A549 (cell line): ENCODE data around the gene SLC28A3. TPM values are rescaled to one million over a fixed set of nuclear protein-coding genes. Genes with fewer than 3 reads are reported as not detected.

Experiments used
- ATAC-seq, 2 experiments: fragments of 200-7000 bp in 1 of 2; fragments of >200 bp in 1 of 2; cut with Nextera tagmentation in 1 of 2; cut with Tn5 transposase in 1 of 2; 3 replicates each; pipeline versions ENCODE4 v1.8.0 to v1.9.1; 2018 to 2020; ENCODE audit warnings: mild to moderate bottlenecking in 1 of 2, moderate library complexity in 1 of 2
- CTCF ChIA-PET: fragments of 300-600 bp; sonication (Branson Sonifier 250); formaldehyde crosslinking; extraction: SDS; loops from one replicate; lab custom pipeline; 2021; ENCODE audit warnings: antibody characterized with exemption, inconsistent platforms; lab: Yijun Ruan, JAX
- POLR2A ChIA-PET: fragments of 350-600 bp; formaldehyde crosslinking; extraction: SDS; loops from one replicate; lab custom pipeline; 2021; ENCODE audit warnings: antibody characterized with exemption, inconsistent platforms; lab: Yijun Ruan, JAX
- DNase-seq, 2 experiments: peaks; one replicate each; pipeline versions ENCODE4 v3.0.0 to v3.0.0-alpha.2; 2011 to 2016; ENCODE audit warnings: low read depth in 1 of 2, low spot score in 1 of 2
- FAIRE-seq: peaks from 2 replicates; lab custom pipeline; 2011; peaks lifted over from hg19 to GRCh38; lab: Jason Lieb, UNC
- H3K27ac ChIP-seq, 2 experiments: fragments of >200 bp; sonication (Bioruptor Twin); formaldehyde crosslinking; 3 replicates each; pipeline ENCODE4 v1.5.1; 2016 to 2017
- H3K4me1 ChIP-seq: fragments of >200 bp; sonication (Bioruptor Twin); formaldehyde crosslinking; 3 replicates; pipeline ENCODE4 v1.6.1; 2016
- H3K4me2 ChIP-seq: fragments of >200 bp; sonication (Bioruptor Twin); formaldehyde crosslinking; 3 replicates; pipeline ENCODE4 v1.6.1; 2016
- H3K4me3 ChIP-seq: fragments of >200 bp; sonication (Bioruptor Twin); formaldehyde crosslinking; 3 replicates; pipeline ENCODE4 v1.5.1; 2016
- H3K9me3 ChIP-seq: fragments of >200 bp; sonication (Bioruptor Twin); formaldehyde crosslinking; 3 replicates; pipeline ENCODE4 v1.6.1; 2016
- CBX2 ChIP-seq: fragments of 200-600 bp; sonication (generic); IDR thresholded peaks from 2 replicates; pipeline ENCODE4 v1.6.1; 2016; ENCODE audit warnings: low read depth, mild to moderate bottlenecking, borderline replicate concordance
- CEBPB ChIP-seq, 2 experiments: fragments of >200 bp in 1 of 2; sonication (Bioruptor Twin) in 1 of 2; formaldehyde crosslinking in 1 of 2; IDR thresholded peaks; 2 replicates each; pipeline ENCODE4 v1.6.1; 2012 to 2016
- EP300 ChIP-seq, 2 experiments: fragments of >200 bp; sonication (Bioruptor Twin); formaldehyde crosslinking; IDR thresholded peaks; 2 replicates in 1 of 2; 3 replicates in 1 of 2; pipeline ENCODE4 v1.6.1; 2016 to 2017
- FOXS1 ChIP-seq: fragments of 250-450 bp; sonication (Bioruptor Pico); IDR thresholded peaks from 2 replicates; pipeline ENCODE4 v1.5.0; 2020; ENCODE audit warnings: mild to moderate bottlenecking, moderate library complexity
- JUN ChIP-seq, 2 experiments: fragments of >200 bp; sonication (Bioruptor Twin); formaldehyde crosslinking; IDR thresholded peaks; 2 replicates in 1 of 2; 3 replicates in 1 of 2; pipeline ENCODE4 v1.6.1; 2016 to 2017
- JUNB ChIP-seq: fragments of >200 bp; sonication (Bioruptor Twin); formaldehyde crosslinking; IDR thresholded peaks from 2 replicates; pipeline ENCODE4 v1.6.1; 2016
- KDM1A ChIP-seq: fragments of 200-600 bp; sonication (generic); IDR thresholded peaks from 2 replicates; pipeline ENCODE4 v1.6.1; 2016; ENCODE audit warnings: low read depth, mild to moderate bottlenecking
- KDM5A ChIP-seq: fragments of 200-600 bp; sonication (generic); IDR thresholded peaks from 2 replicates; pipeline ENCODE4 v1.6.1; 2016; ENCODE audit warnings: antibody characterized with exemption, mild to moderate bottlenecking
- MAZ ChIP-seq: fragments of 150-350 bp; IDR thresholded peaks from 2 replicates; pipeline ENCODE4 v1.6.1; 2014; ENCODE audit warnings: antibody characterized with exemption, low read depth, low read length, borderline replicate concordance
- NPAS2 ChIP-seq: fragments of 250-450 bp; sonication (Bioruptor Pico); IDR thresholded peaks from 2 replicates; pipeline ENCODE4 v1.8.0; 2022; ENCODE audit warnings: mild to moderate bottlenecking, moderate library complexity, borderline replicate concordance
- POLR2A ChIP-seq: IDR thresholded peaks from 2 replicates; pipeline ENCODE4 v1.6.1; 2012; ENCODE audit warnings: mild to moderate bottlenecking, low read length
- POLR2AphosphoS2 ChIP-seq: conservative IDR thresholded peaks from 2 replicates; pipeline ENCODE4 v1.6.1; 2012; ENCODE audit warnings: low read length, improper control_type of control experiment, inconsistent platforms
- RAD21 ChIP-seq, 2 experiments: fragments of >200 bp in 1 of 2; sonication (Bioruptor Twin) in 1 of 2; formaldehyde crosslinking in 1 of 2; IDR thresholded peaks in 1 of 2; conservative IDR thresholded peaks in 1 of 2; 2 replicates in 1 of 2; 3 replicates in 1 of 2; pipeline ENCODE4 v1.6.1; 2012 to 2018; ENCODE audit warnings: inconsistent platforms in 1 of 2
- RCOR1 ChIP-seq: fragments of 150-350 bp; IDR thresholded peaks from 2 replicates; pipeline ENCODE4 v1.6.1; 2014; ENCODE audit warnings: antibody characterized with exemption, low read length, low read depth
- USF2 ChIP-seq: fragments of 450-650 bp; IDR thresholded peaks from 2 replicates; pipeline ENCODE4 v1.6.1; 2014; ENCODE audit warnings: antibody characterized with exemption
- ZSCAN20 ChIP-seq: fragments of 250-450 bp; sonication (Bioruptor Pico); IDR thresholded peaks from 2 replicates; pipeline ENCODE4 v1.8.0; 2022; ENCODE audit warnings: mild to moderate bottlenecking, moderate library complexity
- WGBS: methylation state at CpG from one replicate; pipeline ENCODE4 v1.1.6; 2017; ENCODE audit errors: missing lambda C conversion rate; 5-methylcytosine and 5-hydroxymethylcytosine counted together
- polyA plus RNA-seq, 4 experiments: library from polyadenylated mRNA; depleted of rRNA in 3 of 4; stranded (reverse); fragments of >200 nt; fragmentation: RNase III in 1 of 4; extraction: RNeasy Plus Mini Kit Qiagen cat#74134 plus additional on column Dnase treatment in 1 of 4; gene quantifications; 2 replicates in 3 of 4; 3 replicates in 1 of 4; pipeline ENCODE4 v1.2.3, GENCODE V29; 2011 to 2017
- TF ChIP-seq, protein P1 (sequence below): fragments of 200-600 bp; sonication (generic); IDR thresholded peaks from 2 replicates; pipeline ENCODE4 v1.6.1; 2016; ENCODE audit warnings: antibody characterized with exemption, mild to moderate bottlenecking, moderate library complexity

The SLC28A3 gene
- polyA plus RNA-seq, 2 of the 4 experiments (the other 2 are of a cell fraction): not detected

GRCh38 chr9:84322828-84323227 is 17.7 kb downstream of the SLC28A3 start (continued):
- TF ChIP-seq, protein P1, sequence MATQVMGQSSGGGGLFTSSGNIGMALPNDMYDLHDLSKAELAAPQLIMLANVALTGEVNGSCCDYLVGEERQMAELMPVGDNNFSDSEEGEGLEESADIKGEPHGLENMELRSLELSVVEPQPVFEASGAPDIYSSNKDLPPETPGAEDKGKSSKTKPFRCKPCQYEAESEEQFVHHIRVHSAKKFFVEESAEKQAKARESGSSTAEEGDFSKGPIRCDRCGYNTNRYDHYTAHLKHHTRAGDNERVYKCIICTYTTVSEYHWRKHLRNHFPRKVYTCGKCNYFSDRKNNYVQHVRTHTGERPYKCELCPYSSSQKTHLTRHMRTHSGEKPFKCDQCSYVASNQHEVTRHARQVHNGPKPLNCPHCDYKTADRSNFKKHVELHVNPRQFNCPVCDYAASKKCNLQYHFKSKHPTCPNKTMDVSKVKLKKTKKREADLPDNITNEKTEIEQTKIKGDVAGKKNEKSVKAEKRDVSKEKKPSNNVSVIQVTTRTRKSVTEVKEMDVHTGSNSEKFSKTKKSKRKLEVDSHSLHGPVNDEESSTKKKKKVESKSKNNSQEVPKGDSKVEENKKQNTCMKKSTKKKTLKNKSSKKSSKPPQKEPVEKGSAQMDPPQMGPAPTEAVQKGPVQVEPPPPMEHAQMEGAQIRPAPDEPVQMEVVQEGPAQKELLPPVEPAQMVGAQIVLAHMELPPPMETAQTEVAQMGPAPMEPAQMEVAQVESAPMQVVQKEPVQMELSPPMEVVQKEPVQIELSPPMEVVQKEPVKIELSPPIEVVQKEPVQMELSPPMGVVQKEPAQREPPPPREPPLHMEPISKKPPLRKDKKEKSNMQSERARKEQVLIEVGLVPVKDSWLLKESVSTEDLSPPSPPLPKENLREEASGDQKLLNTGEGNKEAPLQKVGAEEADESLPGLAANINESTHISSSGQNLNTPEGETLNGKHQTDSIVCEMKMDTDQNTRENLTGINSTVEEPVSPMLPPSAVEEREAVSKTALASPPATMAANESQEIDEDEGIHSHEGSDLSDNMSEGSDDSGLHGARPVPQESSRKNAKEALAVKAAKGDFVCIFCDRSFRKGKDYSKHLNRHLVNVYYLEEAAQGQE: no peak
- no peak for TF ChIP-seq POLR2A

- TF ChIP-seq ZSCAN20 (CRISPR knock-in tag): no peak
- TF ChIP-seq JUNB: no peak
- no peak for TF ChIP-seq USF2
- no peak for TF ChIP-seq MAZ
- TF ChIP-seq RCOR1: no peak
- no peak for TF ChIP-seq POLR2A
- WGBS: 79% methylated on average over 1 of the region's 1 CpG
- no peaks in the 10 kb centered on the region for H3K4me1 ChIP-seq
- DNase-seq (no peak), FAIRE-seq (no peak), ATAC-seq (no peak)
- ChIA-PET POLR2A (no interaction called here), CTCF (interaction anchor here (0.6 to 1.2 kb wide), 2 partner anchors 80 to 540 kb away, joined by 3 to 5 read pairs; no protein-coding TSS in a partner anchor)
- no peaks in the 10 kb centered on the region for H3K9me3 ChIP-seq
- no peak overlapping the region for H3K27ac ChIP-seq
- no peak overlapping the region for H3K4me2 ChIP-seq
- H3K4me3 ChIP-seq: no peak overlapping the region
Measured at GRCh38 chr9:84320231-84320630, 20.3 kb downstream of the SLC28A3 start.

DNA sequence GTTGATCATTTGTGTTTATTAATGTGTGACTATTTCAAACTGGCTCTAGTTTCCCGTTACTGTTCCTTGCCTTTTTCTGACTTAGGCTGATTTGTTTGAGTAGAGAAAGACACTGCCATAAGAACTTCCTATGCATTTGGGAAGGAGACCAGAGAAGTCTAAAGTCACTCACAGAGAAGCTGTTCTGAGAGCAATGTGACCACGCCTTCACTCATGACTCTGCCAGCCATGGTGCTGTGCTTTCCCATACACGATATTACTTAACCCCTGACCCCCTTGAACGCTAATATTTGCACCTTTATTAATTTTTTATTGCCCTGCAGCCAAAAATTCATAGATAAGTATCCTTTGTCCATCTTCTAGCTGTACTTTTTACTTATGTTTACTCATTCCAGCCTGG is 20.9 kb downstream of the SLC28A3 start:
- DNase-seq: no peak
- Histone ChIP-seq H3K27ac (no peak overlapping the region), H3K4me2 (no peak overlapping the region), H3K4me3 (no peak overlapping the region), H3K9me3 (no peaks in the 10 kb centered on the region)
- WGBS: 52% methylated on average over 4 of the region's 4 CpGs
- CTCF ChIA-PET: interaction anchor here (0.6 to 1.5 kb wide), 3 partner anchors 34 to 539 kb away, joined by 3 to 5 read pairs (median 3); no protein-coding TSS in a partner anchor
- POLR2A ChIA-PET: no interaction called here
- ATAC-seq: no peak
- no peak for FAIRE-seq
- no peak for TF ChIP-seq RAD21 (conservative IDR thresholded peaks at IDR 0.05 in 1 of 2, IDR thresholded peaks at IDR 0.05 in 1 of 2)
- no peak for TF ChIP-seq CEBPB (IDR thresholded peaks at IDR 0.05)
- TF ChIP-seq, all 56 proteins: peak for 0
- no peaks in the 10 kb centered on the region for H3K4me1 ChIP-seq

- TF ChIP-seq CBX2 (no peak), JUN (IDR thresholded peaks at IDR 0.05) (no peak), NPAS2 (CRISPR knock-in tag) (no peak), POLR2AphosphoS2 (no peak), KDM1A (no peak), EP300 (IDR thresholded peaks at IDR 0.05) (no peak), FOXS1 (CRISPR knock-in tag) (no peak), KDM5A (no peak)
- TF ChIP-seq, all 56 proteins: peak for 0
- Histone ChIP-seq H3K9me3 (no peaks in the 10 kb centered on the region), H3K4me3 (no peak overlapping the region), H3K27ac (no peak overlapping the region), H3K4me2 (no peak overlapping the region), H3K4me1 (no peaks in the 10 kb centered on the region)
- DNase-seq (no peak), ATAC-seq (no peak), FAIRE-seq (no peak)
- POLR2A ChIA-PET: no interaction called here
- 86% methylated on average over 2 of the region's 2 CpGs for WGBS
- CTCF ChIA-PET: interaction anchor here (1.5 kb wide), 1 partner anchor 33 kb away, joined by 3 read pairs; no protein-coding TSS in a partner anchor
Measured at GRCh38 chr9:84318981-84319380, 21.6 kb downstream of the SLC28A3 start.
